Measurements from ENCODE around the gene ANKRD37. TPM values are rescaled to one million over a fixed set of nuclear protein-coding genes. Genes with fewer than 3 reads are reported as not detected.

ANKRD37 gene
- total RNA-seq, 1 experiment from 2014 or later = 3.6 TPM

DNA sequence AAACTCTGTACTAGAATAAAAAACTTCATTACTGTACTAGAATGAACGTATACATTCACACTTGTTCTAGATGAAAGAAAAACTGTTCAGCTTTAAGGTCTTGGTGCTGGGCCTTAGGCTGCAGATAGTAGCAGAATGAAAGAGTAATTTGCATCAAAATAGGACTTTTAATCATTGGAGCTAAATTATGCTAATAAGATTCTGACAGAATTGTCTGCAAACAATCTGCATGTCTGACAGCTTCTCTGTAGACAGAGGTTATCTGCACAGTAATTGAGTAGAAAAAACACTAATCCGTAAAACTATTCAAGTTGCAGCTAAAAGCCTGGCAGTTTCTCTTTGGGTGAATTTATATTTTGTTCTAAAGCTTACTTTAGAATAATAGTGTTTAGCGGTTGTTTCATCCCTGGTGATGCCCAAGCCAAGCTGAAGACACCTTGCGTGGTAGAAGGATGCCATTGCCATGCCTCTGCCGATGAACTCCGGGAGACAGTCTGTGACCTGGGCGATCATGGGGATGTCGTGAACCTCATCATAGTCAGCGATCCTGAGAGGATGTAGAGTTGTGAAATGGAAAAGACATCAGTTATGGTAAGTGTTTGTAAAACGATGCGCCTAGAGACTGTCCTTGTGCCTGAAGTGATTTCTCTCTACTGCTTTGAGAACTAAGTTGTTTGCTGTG lies 26.2 kb upstream of the ANKRD37 start:
- no peaks in the 10 kb centered on the region for H3K4me1 Mint-ChIP-seq (ENCODE audit: low read depth, unreplicated experiment)
- CTCF ChIA-PET = no interaction called here
- intact Hi-C loops (cut with micrococcal nuclease; ENCODE audit: unreplicated experiment) = no loop called here
- BruUV-seq (replicated peaks) = no TSS peak
- no peak overlapping the region for H3K4me3 Mint-ChIP-seq (ENCODE audit: unreplicated experiment)
- H3K9me3 Mint-ChIP-seq (ENCODE audit: unreplicated experiment) = no peaks in the 10 kb centered on the region
- TF ChIP-seq, protein P1, sequence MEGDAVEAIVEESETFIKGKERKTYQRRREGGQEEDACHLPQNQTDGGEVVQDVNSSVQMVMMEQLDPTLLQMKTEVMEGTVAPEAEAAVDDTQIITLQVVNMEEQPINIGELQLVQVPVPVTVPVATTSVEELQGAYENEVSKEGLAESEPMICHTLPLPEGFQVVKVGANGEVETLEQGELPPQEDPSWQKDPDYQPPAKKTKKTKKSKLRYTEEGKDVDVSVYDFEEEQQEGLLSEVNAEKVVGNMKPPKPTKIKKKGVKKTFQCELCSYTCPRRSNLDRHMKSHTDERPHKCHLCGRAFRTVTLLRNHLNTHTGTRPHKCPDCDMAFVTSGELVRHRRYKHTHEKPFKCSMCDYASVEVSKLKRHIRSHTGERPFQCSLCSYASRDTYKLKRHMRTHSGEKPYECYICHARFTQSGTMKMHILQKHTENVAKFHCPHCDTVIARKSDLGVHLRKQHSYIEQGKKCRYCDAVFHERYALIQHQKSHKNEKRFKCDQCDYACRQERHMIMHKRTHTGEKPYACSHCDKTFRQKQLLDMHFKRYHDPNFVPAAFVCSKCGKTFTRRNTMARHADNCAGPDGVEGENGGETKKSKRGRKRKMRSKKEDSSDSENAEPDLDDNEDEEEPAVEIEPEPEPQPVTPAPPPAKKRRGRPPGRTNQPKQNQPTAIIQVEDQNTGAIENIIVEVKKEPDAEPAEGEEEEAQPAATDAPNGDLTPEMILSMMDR (IDR thresholded peaks at IDR 0.05; ENCODE audit: insufficient read depth in 1 of 2, low read depth in 1 of 2, low read length in 1 of 2, severe bottlenecking in 1 of 2, unreplicated experiment in 1 of 2) = no peak
- H3K27ac Mint-ChIP-seq (ENCODE audit: unreplicated experiment) = no peak overlapping the region
- Histone ChIP-seq H3K4me3 (ENCODE audit: low read depth, low read length) (no peak overlapping the region), H3K4me1 (no peaks in the 10 kb centered on the region), H3K9me3 (no peaks in the 10 kb centered on the region), H3K36me3 (ENCODE audit: control insufficient read depth, insufficient read depth, low read length) (no peaks in the 10 kb centered on the region), H3K27me3 (replicated peaks; ENCODE audit: control insufficient read depth, insufficient read depth, low read length) (no peaks in the 10 kb centered on the region)
- H3K36me3 Mint-ChIP-seq (ENCODE audit: insufficient read depth, unreplicated experiment) = no peaks in the 10 kb centered on the region
- POLR2A ChIA-PET = interaction anchor here (0.6 kb wide), 1 partner anchor 74 kb away, joined by 3 read pairs; no protein-coding TSS in a partner anchor
- no peaks in the 10 kb centered on the region for H3K27me3 Mint-ChIP-seq (ENCODE audit: insufficient read depth, unreplicated experiment)
- DNase-seq = no peak

DNA sequence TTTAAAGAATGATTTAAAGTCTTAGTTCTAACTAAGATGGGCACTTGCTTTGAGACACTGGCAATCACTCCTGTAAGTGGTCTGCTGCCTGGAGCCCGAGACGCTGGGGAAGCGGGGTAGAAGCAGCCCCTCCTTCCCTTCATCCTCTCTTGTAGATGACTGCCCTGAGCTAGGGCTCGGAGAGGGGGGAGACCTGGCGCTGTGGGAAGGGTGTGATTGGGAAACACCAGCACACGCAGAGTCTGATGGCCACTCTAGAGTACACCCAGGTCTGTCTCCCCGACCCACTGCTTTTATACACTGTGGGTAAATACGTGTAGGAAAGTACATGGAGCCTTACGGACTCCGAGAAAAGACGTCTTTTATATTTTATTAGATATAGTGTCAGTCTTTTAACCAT lies 24.9 kb upstream of the ANKRD37 start:
- Histone ChIP-seq H3K36me3 (ENCODE audit: control insufficient read depth, insufficient read depth, low read length) (no peaks in the 10 kb centered on the region), H3K4me3 (ENCODE audit: low read depth, low read length) (no peak overlapping the region), H3K4me1 (no peaks in the 10 kb centered on the region), H3K9me3 (no peaks in the 10 kb centered on the region), H3K27me3 (replicated peaks; ENCODE audit: control insufficient read depth, insufficient read depth, low read length) (no peaks in the 10 kb centered on the region)
- H3K27me3 Mint-ChIP-seq (ENCODE audit: insufficient read depth, unreplicated experiment) = no peaks in the 10 kb centered on the region
- H3K9me3 Mint-ChIP-seq (ENCODE audit: unreplicated experiment) = no peaks in the 10 kb centered on the region
- intact Hi-C loops (cut with micrococcal nuclease; ENCODE audit: unreplicated experiment) = no loop called here
- H3K36me3 Mint-ChIP-seq (ENCODE audit: insufficient read depth, unreplicated experiment) = no peaks in the 10 kb centered on the region
- POLR2A ChIA-PET = no interaction called here
- no peak overlapping the region for H3K4me3 Mint-ChIP-seq (ENCODE audit: unreplicated experiment)
- no peaks in the 10 kb centered on the region for H3K4me1 Mint-ChIP-seq (ENCODE audit: low read depth, unreplicated experiment)
- no TSS peak for BruUV-seq (replicated peaks)
- no peak overlapping the region for H3K27ac Mint-ChIP-seq (ENCODE audit: unreplicated experiment)
- CTCF ChIA-PET = no interaction called here
- TF ChIP-seq, protein P1 (IDR thresholded peaks at IDR 0.05; ENCODE audit: insufficient read depth in 1 of 2, low read depth in 1 of 2, low read length in 1 of 2, severe bottlenecking in 1 of 2, unreplicated experiment in 1 of 2) = no peak
- no peak for DNase-seq

DNA sequence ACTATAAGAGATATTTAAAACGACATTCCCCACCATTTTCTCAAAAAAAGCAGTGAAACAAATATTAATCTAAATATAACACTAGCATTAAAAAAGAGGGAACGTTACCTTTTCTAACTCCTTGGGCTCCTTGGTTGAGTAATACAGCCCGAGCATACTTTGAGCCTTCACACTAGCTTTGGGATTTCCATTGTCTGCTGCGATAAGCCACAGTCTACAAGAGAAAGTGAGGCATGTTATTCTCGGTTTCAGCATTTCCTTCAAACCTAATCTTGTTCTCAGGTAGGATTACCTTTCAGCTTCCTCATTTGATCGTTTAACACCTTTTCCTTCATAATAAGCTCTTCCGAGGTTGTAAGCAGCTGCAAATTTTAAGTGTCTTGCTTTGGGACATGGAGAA lies 22.6 kb upstream of the ANKRD37 start:
- Histone ChIP-seq H3K9me3 (no peaks in the 10 kb centered on the region), H3K27me3 (replicated peaks; ENCODE audit: control insufficient read depth, insufficient read depth, low read length) (no peaks in the 10 kb centered on the region), H3K36me3 (ENCODE audit: control insufficient read depth, insufficient read depth, low read length) (no peaks in the 10 kb centered on the region), H3K4me1 (no peaks in the 10 kb centered on the region), H3K4me3 (ENCODE audit: low read depth, low read length) (no peak overlapping the region)
- Mint-ChIP-seq H3K9me3 (ENCODE audit: unreplicated experiment) (no peaks in the 10 kb centered on the region), H3K27ac (ENCODE audit: unreplicated experiment) (no peak overlapping the region), H3K4me1 (ENCODE audit: low read depth, unreplicated experiment) (no peaks in the 10 kb centered on the region), H3K4me3 (ENCODE audit: unreplicated experiment) (no peak overlapping the region), H3K36me3 (ENCODE audit: insufficient read depth, unreplicated experiment) (no peaks in the 10 kb centered on the region), H3K27me3 (ENCODE audit: insufficient read depth, unreplicated experiment) (no peaks in the 10 kb centered on the region)
- TF ChIP-seq, protein P1 (IDR thresholded peaks at IDR 0.05; ENCODE audit: insufficient read depth in 1 of 2, low read depth in 1 of 2, low read length in 1 of 2, severe bottlenecking in 1 of 2, unreplicated experiment in 1 of 2) = no peak
- no peak for DNase-seq
- no TSS peak for BruUV-seq (replicated peaks)
- intact Hi-C loops (cut with micrococcal nuclease; ENCODE audit: unreplicated experiment) = no loop called here
- POLR2A ChIA-PET = no interaction called here
- CTCF ChIA-PET = no interaction called here
